NOMO-1 treated with dmso at 0.1 percent for 144 hours (cell line): ENCODE data around the gene APOC4.
A peak's percentile ranks its signal among the peaks of the same experiment; 100 is the strongest.
"Not testable (repeated sequence)": the region's sequence is repeated elsewhere in the genome, so short reads cannot be mapped to it uniquely, and the experiment has no call there.

Source experiments
- DNase-seq: peaks from one replicate; lab custom pipeline; 2025; ENCODE audit not compliant: unreplicated experiment; lab: John Stamatoyannopoulos, UW

The APOC4 gene

DNA sequence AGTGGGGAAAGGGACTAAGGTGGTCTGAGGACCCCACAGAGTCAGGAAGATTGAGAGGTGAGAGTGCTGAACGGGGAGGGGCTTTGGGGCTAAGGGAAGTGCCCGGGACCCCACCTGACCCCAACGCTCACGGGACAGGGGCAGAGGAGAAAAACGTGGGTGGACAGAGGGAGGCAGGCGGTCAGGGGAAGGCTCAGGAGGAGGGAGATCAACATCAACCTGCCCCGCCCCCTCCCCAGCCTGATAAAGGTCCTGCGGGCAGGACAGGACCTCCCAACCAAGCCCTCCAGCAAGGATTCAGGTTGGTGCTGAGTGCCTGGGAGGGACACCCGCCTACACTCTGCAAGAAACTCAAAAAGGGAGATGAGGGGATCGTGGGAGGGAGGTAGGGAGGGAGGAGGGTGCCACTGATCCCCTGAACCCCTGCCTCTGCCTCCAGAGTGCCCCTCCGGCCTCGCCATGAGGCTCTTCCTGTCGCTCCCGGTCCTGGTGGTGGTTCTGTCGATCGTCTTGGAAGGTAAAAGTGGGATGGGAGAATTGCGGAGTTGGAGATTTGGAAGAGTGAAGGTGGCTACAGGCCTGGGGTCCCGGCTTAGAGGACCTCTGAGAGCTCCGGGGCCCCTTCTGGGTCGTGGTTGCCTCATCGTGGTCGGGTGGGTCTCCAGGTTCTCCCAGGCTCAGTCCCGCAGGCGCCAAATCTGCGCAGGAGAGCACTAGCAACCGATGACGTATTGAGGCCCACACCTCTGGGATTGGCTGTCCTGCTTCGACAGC lies 27.4 kb upstream of the APOC4 start, which contains the start of gene APOC1:
APOC1 (plus strand) TSS at position 176 of the 774 bp plus-strand sequence; CDS start at position 460, 284 bp downstream.
- peak; percentile 81 for DNase-seq

DNA sequence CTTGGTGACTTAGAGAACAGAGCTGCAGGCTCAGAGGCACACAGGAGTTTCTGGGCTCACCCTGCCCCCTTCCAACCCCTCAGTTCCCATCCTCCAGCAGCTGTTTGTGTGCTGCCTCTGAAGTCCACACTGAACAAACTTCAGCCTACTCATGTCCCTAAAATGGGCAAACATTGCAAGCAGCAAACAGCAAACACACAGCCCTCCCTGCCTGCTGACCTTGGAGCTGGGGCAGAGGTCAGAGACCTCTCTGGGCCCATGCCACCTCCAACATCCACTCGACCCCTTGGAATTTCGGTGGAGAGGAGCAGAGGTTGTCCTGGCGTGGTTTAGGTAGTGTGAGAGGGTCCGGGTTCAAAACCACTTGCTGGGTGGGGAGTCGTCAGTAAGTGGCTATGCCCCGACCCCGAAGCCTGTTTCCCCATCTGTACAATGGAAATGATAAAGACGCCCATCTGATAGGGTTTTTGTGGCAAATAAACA lies 17.8 kb upstream of the APOC4 start:
- DNase-seq = no peak

DNA sequence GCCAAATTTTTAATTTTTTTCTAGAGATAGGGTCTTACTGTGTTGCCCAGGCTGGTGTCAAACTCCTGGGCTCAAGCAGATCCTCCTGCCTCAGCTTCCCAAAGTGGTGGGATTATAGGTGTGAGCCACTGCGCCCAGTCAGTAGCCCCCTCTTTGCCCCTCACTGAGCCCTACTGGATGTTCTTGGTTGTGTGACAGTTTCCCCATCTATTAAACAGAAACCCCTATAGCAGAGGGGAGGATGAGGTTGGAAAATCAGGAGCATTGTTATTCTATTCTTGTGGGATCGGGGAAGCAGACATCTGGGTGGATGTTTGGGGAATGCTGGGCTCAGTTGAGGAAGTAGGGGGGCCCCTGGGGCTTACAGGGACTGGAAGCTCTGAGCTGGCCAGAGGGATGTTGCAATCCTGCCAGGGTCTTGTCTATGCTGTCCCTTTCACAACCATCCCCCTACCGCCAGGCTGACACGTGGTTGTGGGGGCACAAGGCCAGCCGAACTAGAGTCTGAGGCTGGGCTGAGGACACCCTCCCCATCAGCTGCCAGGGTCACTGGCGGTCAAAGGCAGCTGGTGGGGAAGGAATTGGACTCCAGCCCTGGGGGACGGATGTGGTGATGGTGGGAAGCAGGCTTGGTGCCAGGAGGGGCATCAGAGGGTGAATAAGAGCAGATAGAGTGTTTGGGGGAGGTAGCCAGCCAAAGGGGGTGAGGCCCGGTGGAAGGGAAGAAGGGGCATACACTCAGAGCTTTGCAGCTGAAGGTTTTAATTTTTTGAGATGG lies 16.7 kb upstream of the APOC4 start:
- peak; percentile 28 for DNase-seq

DNA sequence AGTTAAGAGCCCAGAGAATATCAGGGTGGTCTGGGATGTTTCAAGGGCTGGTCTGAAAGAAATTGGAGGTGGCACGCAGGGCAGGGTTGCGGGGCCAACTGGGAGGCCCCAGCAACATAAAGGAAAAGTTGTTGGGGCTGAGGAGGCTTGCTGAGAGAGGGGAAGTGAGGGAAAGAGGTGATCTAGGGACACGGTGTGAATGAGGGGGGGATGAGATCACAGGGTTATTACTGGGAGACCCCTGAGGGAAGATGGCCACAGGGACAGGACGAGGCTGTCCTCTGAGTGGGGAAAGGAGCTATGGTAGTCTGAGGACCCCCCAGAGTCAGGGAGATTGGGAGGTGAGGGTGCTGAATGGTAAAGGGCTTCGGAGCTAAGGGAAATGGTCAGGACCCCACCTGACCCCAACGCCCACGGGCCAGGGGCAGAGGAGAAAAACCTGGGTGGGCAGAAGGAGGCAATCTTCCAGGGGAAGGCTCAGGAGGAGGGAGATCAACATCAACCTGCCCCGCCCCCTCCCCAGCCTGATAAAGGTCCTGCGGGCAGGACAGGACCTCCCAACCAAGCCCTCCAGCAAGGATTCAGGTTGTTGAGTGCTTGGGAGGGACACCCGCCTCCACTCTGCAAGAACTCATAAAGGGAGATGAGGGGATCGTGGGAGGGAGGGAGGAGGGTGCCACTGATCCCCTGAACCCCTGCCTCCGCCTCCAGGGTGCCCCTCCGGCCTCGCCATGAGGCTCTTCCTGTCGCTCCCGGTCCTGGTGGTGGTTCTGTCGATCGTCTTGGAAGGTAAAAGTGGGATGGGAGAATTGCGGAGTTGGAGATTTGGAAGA lies 15.6 kb upstream of the APOC4 start:
- not testable (repeated sequence) for DNase-seq

DNA sequence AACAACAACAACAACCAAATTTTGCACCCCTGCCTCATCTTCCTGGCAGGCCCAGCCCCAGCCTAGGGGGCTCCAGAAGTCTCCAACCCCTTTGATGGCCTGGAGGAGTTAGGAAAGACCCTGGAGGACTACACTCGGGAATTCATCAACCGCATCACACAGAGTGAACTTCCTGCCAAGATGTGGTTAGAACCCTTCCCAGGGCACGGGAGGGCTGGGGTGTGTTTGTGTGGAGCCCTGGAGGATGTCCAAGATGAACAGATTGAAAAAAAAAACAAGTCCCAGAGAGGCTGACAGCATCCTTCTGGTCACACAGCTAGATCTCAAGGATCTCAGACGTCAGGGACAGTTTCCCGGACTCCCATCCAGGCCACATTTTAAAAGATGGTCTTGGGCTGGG lies 14.3 kb upstream of the APOC4 start:
- DNase-seq = no peak

DNA sequence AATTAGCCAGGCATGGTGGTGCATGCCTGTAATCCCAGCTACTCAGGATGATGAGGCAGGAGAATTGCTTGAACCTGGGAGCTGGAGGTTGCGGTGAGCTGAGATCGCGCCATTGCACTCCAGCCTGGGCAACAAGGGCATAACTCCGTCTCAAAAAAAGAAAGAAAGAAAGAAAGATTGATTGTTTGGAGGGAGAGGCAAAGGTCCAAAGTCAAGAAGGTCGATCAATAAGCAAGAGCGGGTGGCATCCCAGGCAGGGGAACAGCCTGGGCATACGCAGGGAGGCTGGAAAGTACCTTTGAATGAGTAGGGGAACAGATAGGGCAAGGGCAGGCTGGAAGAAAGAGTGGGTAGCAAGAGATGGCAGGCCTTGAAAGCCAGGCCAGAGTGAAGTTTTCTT lies 11.9 kb upstream of the APOC4 start:
- DNase-seq = no peak

DNA sequence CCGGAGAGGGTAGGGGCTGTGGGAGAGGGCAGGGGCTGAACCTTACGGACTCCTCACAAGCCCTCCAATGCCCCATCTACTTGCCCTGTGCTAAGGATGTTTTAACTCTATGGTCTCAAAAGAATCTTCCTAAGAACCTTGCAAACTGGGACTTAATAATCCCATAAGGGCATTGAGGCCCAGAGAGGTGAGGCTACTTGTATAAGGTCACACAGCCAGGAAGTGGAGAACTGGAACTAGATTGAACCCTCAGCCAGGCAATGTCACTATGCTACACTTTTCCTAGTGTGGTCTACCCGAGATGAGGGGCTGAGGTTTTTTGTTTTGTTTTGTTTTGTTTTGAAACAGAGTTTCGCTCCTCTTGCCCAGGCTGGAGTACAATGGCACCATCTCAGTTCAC lies 10.5 kb upstream of the APOC4 start:
- DNase-seq = no peak

DNA sequence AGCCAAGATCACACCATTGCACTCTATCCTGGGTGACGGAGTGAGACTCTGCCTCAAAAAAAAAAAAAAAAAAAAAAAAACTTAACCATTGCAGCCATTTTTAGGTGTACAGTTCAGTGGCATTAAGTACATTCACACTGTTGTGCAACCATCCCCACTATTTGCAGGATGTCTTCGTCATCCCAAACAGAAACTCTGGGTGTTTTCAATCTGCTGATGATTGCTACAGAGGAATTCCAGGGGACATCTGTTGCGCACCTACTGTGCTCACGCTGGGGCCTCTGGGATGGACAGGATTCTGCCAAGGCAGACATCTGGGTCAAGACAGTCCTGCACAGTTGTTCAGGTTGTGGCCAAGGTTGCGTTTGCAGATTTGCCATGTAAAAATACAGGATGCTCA lies 2.4 kb upstream of the APOC4 start:
- no peak for DNase-seq

DNA sequence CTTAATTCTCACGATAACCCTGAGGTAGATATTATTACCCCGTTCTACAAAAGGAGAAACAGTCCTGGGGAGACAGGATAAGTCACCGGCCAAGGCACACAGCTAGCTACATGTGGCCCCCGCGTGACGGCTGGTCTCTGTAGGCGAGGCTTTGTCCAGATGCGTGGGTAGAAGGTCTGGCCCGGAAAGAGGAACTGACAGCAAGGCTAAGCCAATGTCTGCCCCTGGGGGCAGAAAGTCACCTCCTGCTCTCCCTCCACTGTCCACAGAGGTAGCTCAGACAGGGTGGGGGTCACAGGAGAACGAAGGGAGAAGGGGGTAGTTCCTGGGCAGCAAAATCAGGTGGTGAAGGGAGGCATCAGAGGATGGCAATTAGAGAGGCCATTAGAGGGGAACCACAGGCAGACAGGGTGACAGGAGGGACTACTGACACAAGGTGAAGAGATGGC lies 1.8 kb downstream of the APOC4 start:
- DNase-seq = peak; percentile 59

DNA sequence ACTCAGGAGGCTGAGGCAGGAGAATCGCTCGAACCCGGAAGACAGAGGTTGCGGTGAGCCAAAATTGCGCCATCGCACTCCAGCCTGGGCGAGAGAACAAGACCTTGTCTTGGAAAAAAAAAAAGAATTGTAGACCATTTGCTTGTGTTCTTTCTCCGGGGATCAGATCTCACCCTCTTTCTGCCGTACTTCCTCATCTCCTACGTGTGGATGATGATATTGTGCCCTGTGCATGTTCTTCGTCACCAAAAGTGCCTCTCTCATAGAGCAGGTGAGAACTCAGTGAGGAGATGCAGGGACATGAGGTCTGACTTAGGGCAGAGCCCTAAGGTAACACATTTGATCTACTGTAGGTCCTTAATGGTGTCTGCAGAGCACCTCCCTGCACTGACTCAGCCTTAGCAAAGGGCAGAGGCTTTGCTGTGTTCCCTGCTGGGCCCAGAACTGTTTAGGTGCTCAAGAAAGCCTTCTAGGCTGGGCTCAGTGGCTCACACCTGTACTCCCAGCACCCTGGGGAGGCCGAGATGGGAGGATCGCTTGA lies 5.1 kb downstream of the APOC4 start:
- peak; percentile 29 for DNase-seq

DNA sequence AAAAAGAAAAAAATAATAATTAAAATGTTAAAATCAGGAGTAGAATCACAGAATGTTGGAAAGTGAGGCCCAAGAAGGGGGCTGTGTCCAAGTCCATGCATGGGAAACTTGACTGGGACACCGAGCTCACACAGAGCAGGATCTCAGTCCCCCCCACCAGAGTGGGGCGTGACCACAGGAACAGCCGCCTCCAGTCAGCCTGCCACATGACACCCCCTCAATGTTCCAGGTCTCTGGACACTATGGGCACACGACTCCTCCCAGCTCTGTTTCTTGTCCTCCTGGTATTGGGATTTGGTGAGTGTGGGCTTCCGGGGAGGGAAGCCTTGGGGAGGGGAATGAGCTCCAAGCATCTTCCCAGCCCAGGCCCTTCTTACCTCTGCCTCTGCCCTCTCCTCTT lies 6.2 kb downstream of the APOC4 start:
- DNase-seq = no peak

DNA sequence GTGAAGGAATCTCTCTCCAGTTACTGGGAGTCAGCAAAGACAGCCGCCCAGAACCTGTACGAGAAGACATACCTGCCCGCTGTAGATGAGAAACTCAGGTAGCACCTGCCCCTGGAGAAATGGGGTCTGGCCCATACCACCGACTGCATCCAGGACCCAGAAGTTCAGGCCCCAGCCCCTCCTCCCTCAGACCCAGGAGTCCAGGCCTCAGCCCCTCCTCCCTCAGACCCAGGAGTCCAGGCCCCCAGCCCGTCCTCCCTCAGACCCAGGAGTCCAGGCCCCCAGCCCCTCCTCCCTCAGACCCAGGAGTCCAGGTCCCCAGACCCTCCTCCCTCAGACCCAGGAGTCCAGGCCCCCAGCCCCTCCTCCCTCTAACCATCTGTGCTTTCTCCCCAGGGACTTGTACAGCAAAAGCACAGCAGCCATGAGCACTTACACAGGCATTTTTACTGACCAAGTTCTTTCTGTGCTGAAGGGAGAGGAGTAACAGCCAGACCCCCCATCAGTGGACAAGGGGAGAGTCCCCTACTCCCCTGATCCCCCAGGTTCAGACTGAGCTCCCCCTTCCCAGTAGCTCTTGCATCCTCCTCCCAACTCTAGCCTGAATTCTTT lies 6.8 kb downstream of the APOC4 start:
- no peak for DNase-seq

DNA sequence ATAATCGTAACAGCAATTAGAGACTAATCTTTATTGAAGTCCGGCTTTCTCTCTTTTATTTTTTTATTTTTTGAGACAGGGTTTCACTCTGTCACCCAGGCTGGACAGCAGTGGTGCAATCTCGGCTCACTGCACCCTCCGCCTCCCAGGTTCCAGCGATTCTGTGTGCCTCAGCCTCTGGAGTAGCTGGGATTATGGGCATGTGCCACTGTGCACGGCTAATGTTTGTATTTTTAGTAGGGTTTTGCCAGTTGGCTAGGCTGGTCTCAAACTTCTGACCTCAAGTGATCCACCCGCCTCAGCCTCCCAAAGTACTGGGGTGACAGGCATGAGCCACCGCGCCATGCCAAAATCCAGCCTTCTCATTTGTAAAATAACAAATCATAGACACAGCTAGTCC lies 7.5 kb downstream of the APOC4 start:
- no peak for DNase-seq

DNA sequence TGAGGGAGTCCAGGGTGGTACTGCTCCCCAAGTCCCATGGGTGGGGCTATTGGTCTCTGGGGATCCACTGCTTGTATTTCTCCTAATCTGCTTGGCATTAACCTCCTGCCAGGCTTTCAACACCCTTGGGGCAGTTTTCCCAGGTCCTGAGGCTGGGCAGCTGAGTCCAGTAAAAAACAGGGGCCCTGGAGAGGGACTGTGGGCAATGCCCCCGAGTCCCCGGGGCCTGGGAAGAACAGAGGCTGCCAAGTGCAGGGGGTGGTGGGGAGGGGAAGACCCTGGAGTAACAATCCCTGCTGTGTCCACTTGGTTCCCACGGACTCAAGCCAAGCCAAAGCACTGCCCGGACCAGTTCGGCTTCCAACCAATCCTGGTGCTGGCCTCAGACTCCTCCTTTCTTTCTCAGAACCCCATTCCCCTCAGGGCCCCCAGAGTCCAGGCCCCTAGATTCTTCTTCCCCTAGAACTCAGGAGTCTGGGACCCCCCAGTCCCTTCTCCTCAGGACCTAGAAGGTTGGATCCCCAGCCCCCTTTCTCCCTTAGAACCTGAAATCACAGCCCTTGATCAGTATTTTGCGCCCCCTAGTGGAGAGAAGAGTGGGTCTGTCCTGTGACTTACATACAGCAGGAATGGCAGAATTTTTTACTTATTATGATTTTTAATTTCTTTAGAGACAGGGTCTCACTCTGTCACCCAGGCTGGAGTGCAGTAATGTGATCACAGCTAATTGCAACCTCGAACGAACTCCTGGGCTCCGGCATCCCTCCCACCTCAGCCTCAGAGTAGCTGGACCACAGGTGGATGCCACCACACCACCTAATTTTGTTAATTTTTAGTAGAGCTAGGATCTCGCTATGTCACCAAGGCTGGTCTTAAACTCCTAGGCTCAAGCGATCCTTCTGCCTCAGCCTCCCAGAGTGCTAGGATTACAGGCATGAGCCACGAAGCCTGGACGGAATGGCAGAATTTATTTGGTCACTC lies 9.4 kb downstream of the APOC4 start:
- DNase-seq = peak; percentile 29

DNA sequence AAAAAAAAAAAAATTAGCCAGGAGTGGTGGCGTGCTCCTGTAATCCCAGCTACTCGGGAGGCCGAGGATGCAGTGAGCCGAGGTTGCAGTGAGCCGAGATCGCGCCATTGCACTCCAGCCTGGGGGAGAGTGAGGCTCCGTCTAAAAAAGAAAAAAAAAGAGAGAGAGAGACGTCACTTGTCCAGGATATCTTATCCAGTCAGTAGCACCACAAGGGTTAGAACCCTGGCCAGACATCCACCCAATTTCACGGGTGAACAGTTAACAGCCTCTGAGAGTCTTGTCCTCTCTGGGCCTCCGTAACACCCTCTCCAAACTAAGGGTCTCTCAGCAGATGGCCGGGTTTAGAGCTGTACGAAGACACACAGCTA lies 12.2 kb downstream of the APOC4 start:
- DNase-seq = no peak

DNA sequence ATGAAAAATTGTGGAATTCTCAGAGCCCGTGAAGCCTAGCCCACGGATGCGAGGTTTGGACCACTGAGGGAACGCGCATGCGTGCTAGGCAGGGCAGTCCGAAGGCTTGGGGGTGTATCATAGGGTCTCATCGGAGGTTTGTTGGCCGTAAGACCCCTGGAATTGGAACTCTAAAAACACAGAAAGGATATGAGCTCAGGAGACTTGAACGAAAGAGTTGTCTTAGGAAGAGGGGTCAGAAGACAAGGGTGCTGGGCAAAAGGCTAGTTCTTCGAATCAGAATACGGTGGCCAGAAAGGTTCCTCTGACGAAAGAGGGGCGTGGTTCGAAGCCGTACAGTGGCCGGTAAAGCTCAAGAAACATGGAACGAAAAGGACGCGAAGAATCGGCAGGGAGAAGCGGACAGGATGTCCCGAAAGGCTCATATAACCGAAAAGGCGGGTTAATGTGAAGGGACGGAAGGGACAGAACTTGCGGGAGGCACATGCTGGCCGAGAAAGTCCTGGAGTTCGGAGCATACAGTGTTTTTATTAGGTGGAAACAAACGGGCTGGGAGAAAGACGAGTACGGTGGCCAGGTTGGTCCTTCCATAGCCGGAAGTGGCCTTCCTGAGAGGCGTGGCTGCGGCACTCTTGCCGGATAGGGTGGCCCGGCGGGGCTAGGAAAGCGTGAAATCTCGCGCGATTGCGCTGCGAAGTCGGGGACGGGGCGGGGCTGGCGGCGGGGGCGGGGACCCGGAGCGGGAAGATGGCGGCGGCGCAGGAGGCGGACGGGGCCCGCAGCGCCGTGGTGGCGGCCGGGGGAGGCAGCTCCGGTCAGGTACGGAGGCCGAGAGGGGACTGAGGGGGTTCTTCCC lies 12.8 kb downstream of the APOC4 start, which contains the start of gene CLPTM1:
CLPTM1 (plus strand) TSS at position 732 of the 856 bp plus-strand sequence; CDS start at position 748, 16 bp downstream.
- DNase-seq = peak; percentile 95

DNA sequence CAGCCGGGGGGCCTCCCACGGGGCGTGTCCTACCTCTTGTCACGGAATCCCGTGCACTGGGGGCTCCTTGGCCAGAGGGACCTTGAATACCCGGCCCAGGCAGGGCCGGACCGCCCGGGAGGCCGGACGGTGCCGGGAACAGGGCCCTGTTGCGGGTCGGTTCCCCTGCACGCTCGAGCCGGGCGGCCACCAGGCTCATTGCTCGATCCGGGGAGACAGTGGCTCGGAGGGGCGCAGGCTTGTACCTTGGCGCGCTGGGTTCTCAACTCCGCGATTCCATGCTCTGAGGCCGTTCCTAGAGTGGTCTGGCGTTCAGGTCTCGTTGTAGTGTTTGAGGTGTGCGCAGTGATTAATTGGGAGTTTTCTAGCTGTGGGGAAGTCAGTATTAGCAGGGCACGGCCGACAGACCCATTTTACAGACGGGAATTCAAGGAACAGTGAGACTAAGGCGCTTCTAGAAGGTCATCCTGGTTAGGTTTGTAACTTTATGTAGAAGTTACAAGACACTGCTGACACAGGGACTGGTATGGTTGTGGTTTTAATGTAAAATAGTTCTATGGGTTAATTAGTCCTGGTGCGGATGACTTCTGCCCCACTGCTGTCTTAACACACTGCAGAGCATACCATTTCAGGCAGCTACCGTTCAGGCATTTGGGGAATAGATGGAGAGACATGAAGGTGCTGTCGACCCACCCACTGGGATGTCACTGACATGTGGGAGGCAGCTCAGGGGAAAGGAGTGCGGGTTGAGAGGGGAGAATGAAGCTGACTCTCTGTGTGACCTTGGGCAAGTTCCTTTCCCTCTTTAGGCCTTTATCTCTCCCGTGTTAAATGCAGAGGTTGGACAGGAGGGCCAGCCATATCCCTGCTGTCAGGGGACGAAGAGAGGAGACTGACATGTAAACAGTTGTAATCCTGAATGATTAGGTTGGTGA lies 13.7 kb downstream of the APOC4 start:
- DNase-seq = no peak
